CD14-positive monocyte (primary cell): ENCODE results near the gene MYO5C. TPM values are rescaled to one million over a fixed set of nuclear protein-coding genes. Genes with fewer than 3 reads are reported as not detected.

Experiments
- DNase-seq, 3 donors: peaks; one replicate each; pipeline ENCODE4 v3.0.0-alpha.2; 2011 to 2022
- H2AFZ ChIP-seq: 2 replicates; pipeline ENCODE4 v1.6.0; 2012; ENCODE audit warnings: mild to moderate bottlenecking, low read depth, low read length, inconsistent platforms; ENCODE audit not compliant: insufficient read depth, poor library complexity, severe bottlenecking
- H3K27ac ChIP-seq, 2 donors: 1 replicate in 1 of 2; 2 replicates in 1 of 2; pipeline ENCODE4 v1.5.1; 2012 to 2013; ENCODE audit warnings: low read length in 2 of 2, control low read depth in 1 of 2, inconsistent platforms in 1 of 2, low read depth in 1 of 2, mild to moderate bottlenecking in 1 of 2
- H3K27me3 ChIP-seq, 2 donors: one replicate each; pipeline versions ENCODE4 v1.6.0 to v1.6.1; 2011 to 2013; ENCODE audit warnings: low read length in 2 of 2; ENCODE audit not compliant: control insufficient read depth in 2 of 2, insufficient read depth in 2 of 2
- H3K36me3 ChIP-seq, 2 donors: replicated peaks in 1 of 2; 1 replicate in 1 of 2; 2 replicates in 1 of 2; pipeline versions ENCODE4 v1.5.1 to v1.6.1; 2012 to 2013; ENCODE audit warnings: low read length in 2 of 2, control low read depth in 1 of 2, inconsistent platforms in 1 of 2, mild to moderate bottlenecking in 1 of 2; ENCODE audit not compliant: insufficient read depth in 2 of 2, control insufficient read depth in 1 of 2
- H3K4me1 ChIP-seq, 2 donors: 1 replicate in 1 of 2; 2 replicates in 1 of 2; pipeline versions ENCODE4 v1.5.1 to v1.6.1; 2012 to 2013; ENCODE audit warnings: low read length in 2 of 2, control low read depth in 1 of 2, inconsistent platforms in 1 of 2, mild to moderate bottlenecking in 1 of 2, moderate library complexity in 1 of 2; ENCODE audit not compliant: insufficient read depth in 2 of 2, control insufficient read depth in 1 of 2
- H3K4me2 ChIP-seq: replicated peaks from 2 replicates; pipeline ENCODE3; 2012; ENCODE audit warnings: low read length, moderate library complexity, mild to moderate bottlenecking; ENCODE audit not compliant: poor library complexity, severe bottlenecking; ENCODE audit errors: extremely low read depth
- H3K4me3 ChIP-seq, 3 experiments: fragments of 200-600 bp in 1 of 3; sonication (generic) in 1 of 3; replicated peaks in 1 of 3; 1 replicate in 2 of 3; 2 replicates in 1 of 3; pipeline ENCODE4 v1.5.1; 2011 to 2013; ENCODE audit warnings: low read length in 3 of 3, mild to moderate bottlenecking in 3 of 3, control low read depth in 2 of 3, low read depth in 2 of 3, inconsistent platforms in 1 of 3, moderate library complexity in 1 of 3
- H3K79me2 ChIP-seq: 2 replicates; pipeline ENCODE4 v1.6.0; 2012; ENCODE audit warnings: mild to moderate bottlenecking, control low read depth, inconsistent platforms, low read length, moderate library complexity; ENCODE audit not compliant: insufficient read depth
- H3K9ac ChIP-seq: 2 replicates; pipeline ENCODE4 v1.6.0; 2017; ENCODE audit warnings: low read length, mild to moderate bottlenecking; ENCODE audit not compliant: insufficient read depth, poor library complexity, severe bottlenecking
- H3K9me3 ChIP-seq, 2 donors: replicated peaks in 1 of 2; 1 replicate in 1 of 2; 2 replicates in 1 of 2; pipeline versions ENCODE4 v1.5.1 to v1.6.1; 2012 to 2013; ENCODE audit warnings: low read length in 2 of 2, control low read depth in 1 of 2; ENCODE audit not compliant: control insufficient read depth in 1 of 2, insufficient read depth in 1 of 2
- H4K20me1 ChIP-seq: 2 replicates; pipeline ENCODE4 v1.6.0; 2012; ENCODE audit warnings: mild to moderate bottlenecking, low read length, control low read depth, moderate library complexity; ENCODE audit not compliant: insufficient read depth
- H3K27ac Mint-ChIP-seq, 7 donors: one replicate each; pipeline ENCODE4 v1.8.0; 2020; ENCODE audit warnings: mild to moderate bottlenecking in 7 of 7, mixed read lengths in 7 of 7, moderate library complexity in 6 of 7, inconsistent platforms in 2 of 7
- H3K27me3 Mint-ChIP-seq, 3 donors: one replicate each; pipeline ENCODE4 v1.8.0; 2021 to 2022; ENCODE audit warnings: low read depth in 3 of 3, mild to moderate bottlenecking in 3 of 3, mixed read lengths in 3 of 3, moderate library complexity in 3 of 3, inconsistent platforms in 1 of 3
- H3K36me3 Mint-ChIP-seq, 2 donors: one replicate each; pipeline ENCODE4 v1.8.0; 2020; ENCODE audit warnings: mixed read lengths in 2 of 2, inconsistent platforms in 1 of 2, mild to moderate bottlenecking in 1 of 2
- H3K4me1 Mint-ChIP-seq: one replicate; pipeline ENCODE4 v1.8.0; 2020; ENCODE audit warnings: mild to moderate bottlenecking, mixed read lengths
- H3K4me3 Mint-ChIP-seq, 2 donors: one replicate each; pipeline ENCODE4 v1.8.0; 2020; ENCODE audit warnings: mild to moderate bottlenecking in 2 of 2, mixed read lengths in 2 of 2, moderate library complexity in 1 of 2
- H3K9me3 Mint-ChIP-seq, 7 donors: one replicate each; pipeline ENCODE4 v1.8.0; 2020 to 2022; ENCODE audit warnings: mixed read lengths in 7 of 7, mild to moderate bottlenecking in 6 of 7, moderate library complexity in 6 of 7, inconsistent platforms in 2 of 7
- CTCF ChIP-seq: fragments of 200-600 bp; IDR thresholded peaks from one replicate; pipeline ENCODE4 v1.8.0; 2022; ENCODE audit warnings: antibody characterized with exemption, mild to moderate bottlenecking
- WGBS: methylation state at CpG from one replicate; pipeline ENCODE4 v1.1.5; 2013; ENCODE audit warnings: missing lambda C conversion rate; ENCODE audit not compliant: insufficient coverage; 5-methylcytosine and 5-hydroxymethylcytosine counted together
- intact Hi-C, 2 donors: fragments of 100-400 bp; cut with micrococcal nuclease; formaldehyde crosslinking; loops; one replicate each; pipeline versions ENCODE4 v1.15.0 to v1.15.1; 2023
- polyA plus RNA-seq, 3 donors: library from polyadenylated mRNA; depleted of rRNA in 1 of 3; unstranded in 2 of 3; stranded (reverse) in 1 of 3; fragments of 300-500 nt in 2 of 3; fragments of >200 nt in 1 of 3; fragmentation: Illumina TruSeq in 2 of 3; gene quantifications; 1 replicate in 2 of 3; 2 replicates in 1 of 3; pipeline ENCODE4 v1.2.3, GENCODE V29; 2012 to 2021

MYO5C gene
- polyA plus RNA-seq, 3 donors: 0.20 TPM; not detected in 2

- intact Hi-C loops: no loop called here
- H3K27me3 Mint-ChIP-seq: peaks cover 0 to 7% (median 1%) of the 10 kb centered on the region in 3 donors
- no peak overlapping the region for H3K9ac ChIP-seq
- H3K9me3 Mint-ChIP-seq: peaks cover 0 to 2% (median 0%) of the 10 kb centered on the region in 7 donors
- H3K4me1 ChIP-seq: peaks cover 32 to 42% of the 10 kb centered on the region in 2 donors
- H3K27me3 ChIP-seq: no peaks in the 10 kb centered on the region
- H3K36me3 ChIP-seq: no peaks in the 10 kb centered on the region
- H3K27ac Mint-ChIP-seq: peak overlapping the region in 3 of 7 donors; percentile 16 to 72 (median 25)
- no peak overlapping the region for H3K4me3 Mint-ChIP-seq
- H3K4me3 ChIP-seq: peak overlapping the region in 1 of 3 experiments; percentile 30
- H3K9me3 ChIP-seq: no peaks in the 10 kb centered on the region
- peak overlapping the region in 1 of 2 donors; percentile 45 for H3K27ac ChIP-seq
- 82% methylated on average over 7 of the region's 7 CpGs for WGBS
- H3K36me3 Mint-ChIP-seq: peaks cover 0 to 2% of the 10 kb centered on the region in 2 donors
- H3K4me2 ChIP-seq: no peak overlapping the region
- no peaks in the 10 kb centered on the region for H3K79me2 ChIP-seq
- no peak for TF ChIP-seq CTCF
- H2AFZ ChIP-seq: peak overlapping the region; percentile 59
- H3K4me1 Mint-ChIP-seq: peaks cover 43% of the 10 kb centered on the region
- no peak for DNase-seq
- H4K20me1 ChIP-seq: no peaks in the 10 kb centered on the region
These were observed 52.3 kb downstream of the MYO5C start for GRCh38 chr15:52243286-52243685.

GRCh38 chr15:52241489-52241888 is 54.1 kb downstream of the MYO5C start:
- peaks cover 21 to 26% of the 10 kb centered on the region in 2 donors for H3K4me1 ChIP-seq
- H3K4me3 ChIP-seq: no peak overlapping the region
- H3K4me3 Mint-ChIP-seq: no peak overlapping the region
- H3K4me2 ChIP-seq: no peak overlapping the region
- H3K36me3 Mint-ChIP-seq: no peaks in the 10 kb centered on the region
- no peaks in the 10 kb centered on the region for H3K9me3 ChIP-seq
- peaks cover 0 to 7% (median 0%) of the 10 kb centered on the region in 3 donors for H3K27me3 Mint-ChIP-seq
- peaks cover 0 to 2% (median 0%) of the 10 kb centered on the region in 7 donors for H3K9me3 Mint-ChIP-seq
- no peaks in the 10 kb centered on the region for H3K79me2 ChIP-seq
- no peaks in the 10 kb centered on the region for H3K36me3 ChIP-seq
- DNase-seq: no peak
- no peaks in the 10 kb centered on the region for H3K27me3 ChIP-seq
- H4K20me1 ChIP-seq: no peaks in the 10 kb centered on the region
- intact Hi-C loops: no loop called here
- no peak overlapping the region for H2AFZ ChIP-seq
- WGBS: 80% methylated on average over 1 of the region's 4 CpGs
- no peak overlapping the region for H3K27ac Mint-ChIP-seq
- H3K4me1 Mint-ChIP-seq: peaks cover 28% of the 10 kb centered on the region
- no peak for TF ChIP-seq CTCF
- no peak overlapping the region for H3K27ac ChIP-seq
- no peak overlapping the region for H3K9ac ChIP-seq
